GM13976 (cell line): ENCODE measurements around the gene ATPAF2.

ENCODE experiments used
- DNase-seq: peaks from one replicate; pipeline ENCODE4 v3.0.0; 2012; ENCODE audit warnings: low spot score
- in situ Hi-C: fragments of 300-500 bp; cut with MboI; formaldehyde crosslinking; loops from one replicate; pipeline ENCODE4 v1.12.0; 2022; ENCODE audit warnings: low sequenced_read_pairs, mixed read lengths, inconsistent platforms; ENCODE audit not compliant: unreplicated experiment
- TF ChIP-seq, protein P1 (sequence below): IDR thresholded peaks from 2 replicates; pipeline ENCODE4 v1.5.1; 2012; ENCODE audit warnings: borderline replicate concordance, mild to moderate bottlenecking; ENCODE audit not compliant: insufficient read depth; ENCODE audit errors: extremely low read depth, missing control alignments, control extremely low read depth

Gene ATPAF2

GRCh38 chr17:17970699-17971430 lies 68.1 kb downstream of the ATPAF2 start:
- DNase-seq, result no peak
- TF ChIP-seq, protein P1, sequence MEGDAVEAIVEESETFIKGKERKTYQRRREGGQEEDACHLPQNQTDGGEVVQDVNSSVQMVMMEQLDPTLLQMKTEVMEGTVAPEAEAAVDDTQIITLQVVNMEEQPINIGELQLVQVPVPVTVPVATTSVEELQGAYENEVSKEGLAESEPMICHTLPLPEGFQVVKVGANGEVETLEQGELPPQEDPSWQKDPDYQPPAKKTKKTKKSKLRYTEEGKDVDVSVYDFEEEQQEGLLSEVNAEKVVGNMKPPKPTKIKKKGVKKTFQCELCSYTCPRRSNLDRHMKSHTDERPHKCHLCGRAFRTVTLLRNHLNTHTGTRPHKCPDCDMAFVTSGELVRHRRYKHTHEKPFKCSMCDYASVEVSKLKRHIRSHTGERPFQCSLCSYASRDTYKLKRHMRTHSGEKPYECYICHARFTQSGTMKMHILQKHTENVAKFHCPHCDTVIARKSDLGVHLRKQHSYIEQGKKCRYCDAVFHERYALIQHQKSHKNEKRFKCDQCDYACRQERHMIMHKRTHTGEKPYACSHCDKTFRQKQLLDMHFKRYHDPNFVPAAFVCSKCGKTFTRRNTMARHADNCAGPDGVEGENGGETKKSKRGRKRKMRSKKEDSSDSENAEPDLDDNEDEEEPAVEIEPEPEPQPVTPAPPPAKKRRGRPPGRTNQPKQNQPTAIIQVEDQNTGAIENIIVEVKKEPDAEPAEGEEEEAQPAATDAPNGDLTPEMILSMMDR, result no peak
- in situ Hi-C loops, result no loop called here
